Trophoblast cell (in vitro differentiated cells and primary cell): Measurements from ENCODE around the gene PNLIPRP1.

Experiments used
- DNase-seq, 2 donors: peaks; one replicate each; pipeline ENCODE4 v3.0.0-alpha.2; 2016
- H2AFZ ChIP-seq: 2 replicates; pipeline ENCODE4 v1.6.1; 2013; ENCODE audit warnings: low read length, moderate library complexity, mild to moderate bottlenecking; ENCODE audit not compliant: insufficient read depth, poor library complexity
- H2AK5ac ChIP-seq: 2 replicates; pipeline ENCODE4 v1.6.1; 2013; ENCODE audit warnings: mild to moderate bottlenecking, low read length
- H2BK120ac ChIP-seq: 2 replicates; pipeline ENCODE4 v1.6.1; 2013; ENCODE audit warnings: low read length, mild to moderate bottlenecking, moderate library complexity; ENCODE audit not compliant: insufficient read depth, poor library complexity
- H2BK12ac ChIP-seq: 2 replicates; pipeline ENCODE4 v1.6.1; 2013; ENCODE audit warnings: mild to moderate bottlenecking, low read length, moderate library complexity
- H2BK5ac ChIP-seq: 2 replicates; pipeline ENCODE4 v1.6.1; 2013; ENCODE audit warnings: low read length, low read depth, moderate library complexity, mild to moderate bottlenecking; ENCODE audit not compliant: poor library complexity
- H3K14ac ChIP-seq: 2 replicates; pipeline ENCODE4 v1.6.1; 2013; ENCODE audit warnings: mild to moderate bottlenecking, low read length
- H3K18ac ChIP-seq: 2 replicates; pipeline ENCODE4 v1.6.1; 2013; ENCODE audit warnings: mild to moderate bottlenecking, low read length
- H3K23ac ChIP-seq: 2 replicates; pipeline ENCODE4 v1.6.1; 2013; ENCODE audit warnings: low read length
- H3K27ac ChIP-seq: 2 replicates; pipeline ENCODE4 v1.5.1; 2013; ENCODE audit warnings: low read depth, mild to moderate bottlenecking, inconsistent platforms, low read length, moderate library complexity
- H3K27me3 ChIP-seq: 2 replicates; pipeline ENCODE4 v1.6.1; 2013; ENCODE audit warnings: inconsistent platforms, mild to moderate bottlenecking, low read length, moderate library complexity; ENCODE audit not compliant: insufficient read depth
- H3K36me3 ChIP-seq, 2 experiments: 1 replicate in 1 of 2; 2 replicates in 1 of 2; pipeline ENCODE4 v1.6.1; 2013; ENCODE audit warnings: low read length in 2 of 2, mild to moderate bottlenecking in 2 of 2, moderate library complexity in 1 of 2; ENCODE audit not compliant: insufficient read depth in 2 of 2, control insufficient read depth in 1 of 2
- H3K4ac ChIP-seq: 2 replicates; pipeline ENCODE4 v1.6.1; 2013; ENCODE audit warnings: low read depth, mild to moderate bottlenecking, low read length, moderate library complexity
- H3K4me1 ChIP-seq, 2 experiments: 1 replicate in 1 of 2; 2 replicates in 1 of 2; pipeline ENCODE4 v1.6.1; 2013; ENCODE audit warnings: low read length in 2 of 2, mild to moderate bottlenecking in 2 of 2, moderate library complexity in 1 of 2; ENCODE audit not compliant: insufficient read depth in 2 of 2, control insufficient read depth in 1 of 2
- H3K4me2 ChIP-seq: 2 replicates; pipeline ENCODE4 v1.6.1; 2013; ENCODE audit warnings: inconsistent platforms, mild to moderate bottlenecking, low read length, moderate library complexity
- H3K4me3 ChIP-seq: 2 replicates; pipeline ENCODE4 v1.5.1; 2013; ENCODE audit warnings: mild to moderate bottlenecking, low read depth, low read length, inconsistent platforms
- H3K79me1 ChIP-seq: one replicate; pipeline ENCODE4 v1.6.1; 2013; ENCODE audit warnings: low read length
- H3K79me2 ChIP-seq: 2 replicates; pipeline ENCODE4 v1.6.1; 2013; ENCODE audit warnings: low read length, mild to moderate bottlenecking; ENCODE audit not compliant: control insufficient read depth, insufficient read depth, poor library complexity
- H3K9ac ChIP-seq: 2 replicates; pipeline ENCODE4 v1.6.1; 2013; ENCODE audit warnings: mild to moderate bottlenecking, low read length
- H3K9me3 ChIP-seq: 2 replicates; pipeline ENCODE4 v1.6.1; 2013; ENCODE audit warnings: low read depth, mild to moderate bottlenecking, control low read depth, inconsistent platforms, low read length; ENCODE audit not compliant: insufficient read depth
- H4K12ac ChIP-seq: 2 replicates; pipeline ENCODE4 v1.6.1; 2013; ENCODE audit warnings: low read depth, mild to moderate bottlenecking, low read length, moderate library complexity
- H4K8ac ChIP-seq: 2 replicates; pipeline ENCODE4 v1.6.1; 2013; ENCODE audit warnings: low read depth, mild to moderate bottlenecking, low read length, moderate library complexity
- H4K91ac ChIP-seq: one replicate; pipeline ENCODE4 v1.6.1; 2013; ENCODE audit warnings: low read depth, mild to moderate bottlenecking, low read length, moderate library complexity
- WGBS: extraction: QIAGEN DNeasy Blood & Tissue Kit; methylation state at CpG from one replicate; pipeline ENCODE4 v1.1.7; 2013; ENCODE audit warnings: missing lambda C conversion rate; ENCODE audit not compliant: insufficient read length, insufficient coverage; ENCODE audit errors: extremely low coverage; 5-methylcytosine and 5-hydroxymethylcytosine counted together

The PNLIPRP1 gene

GRCh38 chr10:116648903-116649302 lies 58.1 kb downstream of the PNLIPRP1 start:
- Histone ChIP-seq H3K18ac (no peak overlapping the region), H3K4me1 (no peaks in the 10 kb centered on the region), H3K4ac (no peak overlapping the region), H3K79me1 (no peaks in the 10 kb centered on the region), H2AK5ac (no peak overlapping the region), H2AFZ (no peak overlapping the region), H3K4me2 (no peak overlapping the region), H3K27me3 (no peaks in the 10 kb centered on the region), H3K23ac (no peak overlapping the region), H2BK12ac (no peak overlapping the region), H4K91ac (no peak overlapping the region), H3K36me3 (no peaks in the 10 kb centered on the region), H3K9ac (no peak overlapping the region), H4K12ac (no peak overlapping the region), H3K14ac (no peak overlapping the region), H3K27ac (no peak overlapping the region), H3K79me2 (no peaks in the 10 kb centered on the region), H2BK120ac (no peak overlapping the region), H4K8ac (no peak overlapping the region), H3K4me3 (no peak overlapping the region), H3K9me3 (no peaks in the 10 kb centered on the region), H2BK5ac (no peak overlapping the region)
- WGBS = no CpG with 5 or more reads among the region's 8 CpGs
- no peak for DNase-seq

GRCh38 chr10:116653885-116654284 lies 63.1 kb downstream of the PNLIPRP1 start:
- Histone ChIP-seq H2BK12ac (no peak overlapping the region), H3K4me1 (peaks cover 0 to 2% of the 10 kb centered on the region in 2 experiments), H3K36me3 (no peaks in the 10 kb centered on the region), H3K4me2 (no peak overlapping the region), H2AFZ (no peak overlapping the region), H3K9ac (no peak overlapping the region), H3K4me3 (no peak overlapping the region), H3K23ac (no peak overlapping the region), H3K9me3 (no peaks in the 10 kb centered on the region), H4K91ac (no peak overlapping the region), H3K79me1 (no peaks in the 10 kb centered on the region), H4K12ac (no peak overlapping the region), H3K27ac (no peak overlapping the region), H3K14ac (no peak overlapping the region), H3K18ac (no peak overlapping the region), H2AK5ac (no peak overlapping the region), H2BK5ac (no peak overlapping the region), H2BK120ac (no peak overlapping the region), H3K27me3 (no peaks in the 10 kb centered on the region), H4K8ac (no peak overlapping the region), H3K79me2 (no peaks in the 10 kb centered on the region), H3K4ac (no peak overlapping the region)
- no peak for DNase-seq
- WGBS = no CpG with 5 or more reads among the region's 1 CpG

- no peaks in the 10 kb centered on the region for H3K79me1 ChIP-seq
- H3K27ac ChIP-seq = no peak overlapping the region
- H3K4me2 ChIP-seq = no peak overlapping the region
- no peak overlapping the region for H3K9ac ChIP-seq
- H3K14ac ChIP-seq = no peak overlapping the region
- H3K79me2 ChIP-seq = no peaks in the 10 kb centered on the region
- H2BK5ac ChIP-seq = no peak overlapping the region
- no peak overlapping the region for H3K18ac ChIP-seq
- H4K8ac ChIP-seq = no peak overlapping the region
- no CpG with 5 or more reads among the region's 4 CpGs for WGBS
- H3K4ac ChIP-seq = no peak overlapping the region
- no peak overlapping the region for H2BK12ac ChIP-seq
- H3K4me3 ChIP-seq = no peak overlapping the region
- peaks cover 0 to 2% of the 10 kb centered on the region in 2 experiments for H3K4me1 ChIP-seq
- no peaks in the 10 kb centered on the region for H3K27me3 ChIP-seq
- no peaks in the 10 kb centered on the region for H3K36me3 ChIP-seq
- no peaks in the 10 kb centered on the region for H3K9me3 ChIP-seq
- H3K23ac ChIP-seq = no peak overlapping the region
- H4K91ac ChIP-seq = no peak overlapping the region
- no peak overlapping the region for H2AFZ ChIP-seq
- DNase-seq = peak in 1 of 2 donors; percentile 8
- H2AK5ac ChIP-seq = no peak overlapping the region
- no peak overlapping the region for H2BK120ac ChIP-seq
- H4K12ac ChIP-seq = no peak overlapping the region
Measured at GRCh38 chr10:116654816-116655215, 64.1 kb downstream of the PNLIPRP1 start.

- Histone ChIP-seq H3K18ac (no peak overlapping the region), H3K4me1 (peaks cover 0 to 2% of the 10 kb centered on the region in 2 experiments), H3K14ac (no peak overlapping the region), H3K27me3 (no peaks in the 10 kb centered on the region), H3K79me2 (no peaks in the 10 kb centered on the region), H2BK12ac (no peak overlapping the region), H2BK120ac (no peak overlapping the region), H4K91ac (no peak overlapping the region), H3K9me3 (no peaks in the 10 kb centered on the region), H4K12ac (no peak overlapping the region), H3K27ac (no peak overlapping the region), H4K8ac (no peak overlapping the region), H3K36me3 (no peaks in the 10 kb centered on the region), H3K79me1 (no peaks in the 10 kb centered on the region), H3K4me3 (peak overlapping the region; percentile 32), H3K4ac (no peak overlapping the region), H3K4me2 (no peak overlapping the region), H3K23ac (no peak overlapping the region), H2AFZ (no peak overlapping the region), H2AK5ac (no peak overlapping the region), H3K9ac (no peak overlapping the region), H2BK5ac (no peak overlapping the region)
- no CpG with 5 or more reads among the region's 2 CpGs for WGBS
- no peak for DNase-seq
Measured at GRCh38 chr10:116655568-116655967, 64.8 kb downstream of the PNLIPRP1 start.
